Muscle of leg (tissue), 11 donors: ENCODE data around the gene NOP53. TPM values are rescaled to one million over a fixed set of nuclear protein-coding genes. Genes with fewer than 3 reads are reported as not detected.
"Not testable (repeated sequence)": the region's sequence is repeated elsewhere in the genome, so short reads cannot be mapped to it uniquely, and the experiment has no call there.

Experiments used
- DNase-seq: peaks from one replicate; pipeline ENCODE4 v3.0.0; 2013
- H3K27ac ChIP-seq: one replicate; pipeline ENCODE4 v1.5.1; 2013; ENCODE audit warnings: mild to moderate bottlenecking, low read length, control low read depth
- H3K27me3 ChIP-seq: one replicate; pipeline ENCODE4 v1.6.1; 2013; ENCODE audit warnings: low read length; ENCODE audit not compliant: control insufficient read depth, insufficient read depth
- H3K36me3 ChIP-seq: one replicate; pipeline ENCODE4 v1.6.1; 2013; ENCODE audit warnings: low read length; ENCODE audit not compliant: control insufficient read depth, insufficient read depth
- H3K4me1 ChIP-seq: one replicate; pipeline ENCODE4 v1.6.1; 2013; ENCODE audit warnings: low read length; ENCODE audit not compliant: control insufficient read depth, insufficient read depth
- H3K4me3 ChIP-seq: one replicate; pipeline ENCODE4 v1.5.1; 2013; ENCODE audit warnings: low read length, control low read depth
- H3K9me3 ChIP-seq: replicated peaks from 2 replicates; pipeline ENCODE4 v1.6.1; 2013; ENCODE audit warnings: low read depth, low read length; ENCODE audit not compliant: control insufficient read depth
- WGBS: methylation state at CpG from one replicate; pipeline ENCODE4 v1.1.5; 2013; ENCODE audit warnings: missing lambda C conversion rate; ENCODE audit not compliant: insufficient coverage; 5-methylcytosine and 5-hydroxymethylcytosine counted together
- polyA plus RNA-seq, 8 donors: library from polyadenylated mRNA; unstranded; fragments of 120-200 nt; gene quantifications; one replicate each; pipeline versions ENCODE4 v1.2.1 to v1.2.3, GENCODE V29; 2013; ENCODE audit warnings: inconsistent platforms in 1 of 8, low replicate concordance in 1 of 8; ENCODE audit not compliant: insufficient read length in 8 of 8, insufficient read depth in 1 of 8
- total RNA-seq: library from RNA; stranded (reverse); fragments of 120-200 nt; gene quantifications from one replicate; pipeline ENCODE4 v1.2.4, GENCODE V29; 2013

The NOP53 gene
- total and polyA plus RNA-seq, 9 donors, result 216 to 635 (median 586) TPM

DNA sequence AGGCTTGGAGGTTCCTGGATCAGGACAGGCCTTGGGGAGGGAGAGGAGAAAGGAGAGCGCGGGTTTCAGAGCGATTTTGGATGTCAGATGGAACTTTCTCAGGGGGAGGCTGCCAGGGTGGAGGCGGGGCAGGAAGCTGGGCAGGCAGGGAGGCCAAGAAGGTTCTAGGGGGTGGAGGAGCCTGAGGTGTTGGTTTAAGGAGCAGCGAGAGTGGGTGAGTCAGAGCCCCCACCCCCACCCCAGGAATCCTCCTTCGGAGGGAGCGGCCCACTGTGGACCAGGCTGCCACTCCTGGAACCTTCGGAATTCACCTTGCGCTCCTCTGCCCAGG, 15.9 kb upstream of the NOP53 start:
- Histone ChIP-seq H3K4me3 (no peak overlapping the region), H3K27me3 (no peaks in the 10 kb centered on the region), H3K4me1 (peaks cover 19% of the 10 kb centered on the region), H3K9me3 (no peaks in the 10 kb centered on the region), H3K27ac (peak overlapping the region; percentile 77), H3K36me3 (peaks cover 82% of the 10 kb centered on the region)
- 23% methylated on average over 7 of the region's 9 CpGs for WGBS
- peak; percentile 66 for DNase-seq

DNA sequence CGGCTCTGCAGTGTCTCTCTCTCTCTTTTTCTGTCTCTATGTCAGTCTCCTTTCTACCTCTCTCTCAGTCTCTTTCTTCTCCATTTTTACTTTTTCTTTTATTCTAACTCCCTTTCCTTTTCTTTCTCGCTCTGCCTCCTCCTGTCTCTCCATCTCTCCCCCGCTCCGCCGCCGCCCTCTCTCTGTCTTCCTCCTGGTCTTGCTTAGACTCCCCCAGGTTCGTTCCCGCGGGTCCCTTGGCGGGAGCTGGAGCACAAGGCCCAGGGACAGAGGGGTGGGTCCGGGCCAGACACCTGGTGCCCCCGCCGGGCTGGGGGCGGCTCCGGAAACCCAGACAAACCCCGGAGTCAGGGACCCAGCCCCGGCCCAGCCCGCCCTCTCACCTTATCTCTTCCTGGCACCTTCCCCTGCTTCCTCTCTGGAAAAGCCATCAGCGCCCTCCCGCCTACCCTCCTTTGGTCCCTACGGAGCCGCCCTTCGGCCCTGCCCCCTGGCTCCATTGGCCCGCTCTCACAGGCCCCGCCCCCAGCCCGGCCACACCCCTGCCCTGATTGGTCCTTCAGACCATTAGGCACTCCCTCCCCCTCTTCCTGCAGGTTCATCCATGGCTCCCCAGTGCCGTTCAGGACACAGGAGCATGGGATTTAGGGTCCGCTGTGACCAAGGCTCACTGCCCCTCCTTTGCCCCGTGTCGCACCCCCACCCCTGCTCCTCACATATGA, 15.4 kb upstream of the NOP53 start:
- Histone ChIP-seq H3K36me3 (peaks cover 80% of the 10 kb centered on the region), H3K4me3 (no peak overlapping the region), H3K4me1 (peaks cover 19% of the 10 kb centered on the region), H3K9me3 (no peaks in the 10 kb centered on the region), H3K27me3 (no peaks in the 10 kb centered on the region), H3K27ac (peak overlapping the region; percentile 77)
- 31% methylated on average over 21 of the region's 30 CpGs for WGBS
- peak; percentile 58 for DNase-seq

GRCh38 chr19:47730521-47730889, 14.8 kb upstream of the NOP53 start:
- no peaks in the 10 kb centered on the region for H3K27me3 ChIP-seq
- peaks cover 19% of the 10 kb centered on the region for H3K4me1 ChIP-seq
- peak overlapping the region; percentile 35 for H3K27ac ChIP-seq
- DNase-seq, result no peak
- WGBS, result 92% methylated on average over 2 of the region's 8 CpGs
- no peaks in the 10 kb centered on the region for H3K9me3 ChIP-seq
- no peak overlapping the region for H3K4me3 ChIP-seq
- peaks cover 81% of the 10 kb centered on the region for H3K36me3 ChIP-seq

DNA sequence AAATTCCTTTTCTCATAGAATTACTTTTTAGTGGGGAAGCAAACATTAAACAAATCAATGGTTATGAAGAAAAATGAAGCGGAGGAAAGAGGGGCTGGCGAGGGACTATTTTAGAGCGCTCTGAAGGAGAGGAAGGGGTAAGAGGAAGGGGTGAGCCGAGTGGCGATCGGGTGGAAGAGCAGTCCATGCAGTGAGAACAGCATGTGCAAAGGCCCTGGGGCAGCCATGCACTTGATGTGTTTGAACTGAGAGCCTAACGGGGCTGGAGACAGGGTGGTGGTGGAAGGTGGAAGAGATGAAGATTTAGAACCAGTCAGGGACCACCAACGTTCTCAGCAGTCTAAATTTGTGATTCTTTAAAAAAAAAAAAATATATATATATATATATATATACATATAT, 14.4 kb upstream of the NOP53 start:
- Histone ChIP-seq H3K4me3 (no peak overlapping the region), H3K27me3 (no peaks in the 10 kb centered on the region), H3K9me3 (no peaks in the 10 kb centered on the region), H3K36me3 (peaks cover 78% of the 10 kb centered on the region), H3K27ac (no peak overlapping the region), H3K4me1 (peaks cover 19% of the 10 kb centered on the region)
- DNase-seq, result no peak
- WGBS, result 91% methylated on average over 7 of the region's 8 CpGs

DNA sequence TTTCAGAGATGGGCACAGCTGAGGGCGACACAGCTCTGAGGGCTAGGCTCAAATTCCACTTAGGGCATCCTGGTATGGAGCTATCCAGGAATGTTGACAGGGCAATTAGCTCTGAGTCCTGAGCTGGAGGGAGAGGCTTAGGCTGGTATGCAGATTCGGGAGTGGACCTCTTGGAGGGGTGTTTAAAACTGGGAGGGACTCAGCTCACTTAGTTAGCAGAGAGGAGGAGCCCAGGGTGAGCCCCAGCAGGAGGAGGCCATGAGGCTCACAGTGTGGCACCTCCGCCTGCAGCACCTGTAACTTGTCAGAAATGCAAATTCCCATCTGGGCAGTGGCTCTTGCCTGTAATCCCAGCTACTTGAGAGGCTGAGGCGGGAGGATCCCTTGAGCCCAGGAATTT, 10.2 kb upstream of the NOP53 start:
- H3K27ac ChIP-seq, result no peak overlapping the region
- peaks cover 3% of the 10 kb centered on the region for H3K4me1 ChIP-seq
- H3K36me3 ChIP-seq, result peaks cover 79% of the 10 kb centered on the region

DNA sequence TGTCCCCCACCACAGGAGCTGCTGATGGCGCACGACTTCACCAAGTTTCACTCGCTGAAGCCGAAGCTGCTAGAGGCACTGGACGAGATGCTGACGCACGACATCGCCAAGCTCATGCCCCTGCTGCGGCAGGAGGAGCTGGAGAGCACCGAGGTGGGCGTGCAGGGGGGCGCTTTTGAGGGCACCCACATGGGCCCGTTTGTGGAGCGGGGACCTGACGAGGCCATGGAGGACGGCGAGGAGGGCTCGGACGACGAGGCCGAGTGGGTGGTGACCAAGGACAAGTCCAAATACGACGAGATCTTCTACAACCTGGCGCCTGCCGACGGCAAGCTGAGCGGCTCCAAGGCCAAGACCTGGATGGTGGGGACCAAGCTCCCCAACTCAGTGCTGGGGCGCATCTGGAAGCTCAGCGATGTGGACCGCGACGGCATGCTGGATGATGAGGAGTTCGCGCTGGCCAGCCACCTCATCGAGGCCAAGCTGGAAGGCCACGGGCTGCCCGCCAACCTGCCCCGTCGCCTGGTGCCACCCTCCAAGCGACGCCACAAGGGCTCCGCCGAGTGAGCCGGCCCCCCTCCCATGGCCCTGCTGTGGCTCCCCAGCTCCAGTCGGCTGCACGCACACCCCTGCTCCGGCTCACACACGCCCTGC, 4.4 kb upstream of the NOP53 start:
- DNase-seq, result peak; percentile 33
- Histone ChIP-seq H3K27ac (no peak overlapping the region), H3K36me3 (peaks cover 51% of the 10 kb centered on the region), H3K4me3 (no peak overlapping the region), H3K9me3 (no peaks in the 10 kb centered on the region), H3K4me1 (peaks cover 30% of the 10 kb centered on the region), H3K27me3 (no peaks in the 10 kb centered on the region)
- 84% methylated on average over 43 of the region's 48 CpGs for WGBS

More for the DNA sequence above, 10.2 kb upstream of the NOP53 start:
- no peak overlapping the region for H3K4me3 ChIP-seq
- WGBS, result 73% methylated on average over 4 of the region's 4 CpGs
- no peaks in the 10 kb centered on the region for H3K27me3 ChIP-seq
- DNase-seq, result no peak
- H3K9me3 ChIP-seq, result no peaks in the 10 kb centered on the region

GRCh38 chr19:47741544-47742140, 3.7 kb upstream of the NOP53 start:
- H3K27ac ChIP-seq, result peak overlapping the region; percentile 60
- no peak overlapping the region for H3K4me3 ChIP-seq
- H3K4me1 ChIP-seq, result peaks cover 36% of the 10 kb centered on the region
- no peaks in the 10 kb centered on the region for H3K27me3 ChIP-seq
- WGBS, result 67% methylated on average over 14 of the region's 15 CpGs
- peaks cover 45% of the 10 kb centered on the region for H3K36me3 ChIP-seq
- peak; percentile 44 for DNase-seq
- H3K9me3 ChIP-seq, result no peaks in the 10 kb centered on the region

- H3K27me3 ChIP-seq, result no peaks in the 10 kb centered on the region
- WGBS, result 23% methylated on average over 4 of the region's 13 CpGs
- H3K9me3 ChIP-seq, result no peaks in the 10 kb centered on the region
- H3K27ac ChIP-seq, result peak overlapping the region; percentile 98
- peaks cover 46% of the 10 kb centered on the region for H3K36me3 ChIP-seq
- H3K4me1 ChIP-seq, result peaks cover 39% of the 10 kb centered on the region
- no peak for DNase-seq
- no peak overlapping the region for H3K4me3 ChIP-seq
These were observed 2.7 kb upstream of the NOP53 start for GRCh38 chr19:47742634-47743033.

DNA sequence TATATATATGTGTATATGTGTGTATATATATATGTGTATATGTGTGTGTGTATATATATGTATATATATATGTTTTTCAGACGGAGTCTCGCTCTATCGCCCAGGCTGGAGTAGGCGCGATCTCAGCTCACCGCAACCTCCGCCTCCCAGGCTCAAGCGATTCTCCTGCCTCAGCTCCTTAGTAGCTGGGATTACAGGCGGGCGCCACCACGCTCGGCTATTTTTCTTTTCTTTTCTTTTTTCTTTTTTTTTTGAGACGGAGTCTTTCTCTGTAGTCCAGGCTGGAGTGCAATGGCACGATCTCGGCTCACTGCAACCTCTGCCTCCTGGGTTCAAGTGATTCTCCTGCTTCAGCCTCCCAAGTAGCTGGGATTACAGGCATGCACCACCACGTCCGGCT, 783 bp downstream of the NOP53 start:
- not testable (repeated sequence) for H3K9me3 ChIP-seq, H3K27ac ChIP-seq, H3K27me3 ChIP-seq, DNase-seq
- Histone ChIP-seq H3K4me3 (peak overlapping the region; percentile 89), H3K4me1 (peaks cover 39% of the 10 kb centered on the region), H3K36me3 (peaks cover 45% of the 10 kb centered on the region)
- 71% methylated on average over 13 of the region's 17 CpGs for WGBS

DNA sequence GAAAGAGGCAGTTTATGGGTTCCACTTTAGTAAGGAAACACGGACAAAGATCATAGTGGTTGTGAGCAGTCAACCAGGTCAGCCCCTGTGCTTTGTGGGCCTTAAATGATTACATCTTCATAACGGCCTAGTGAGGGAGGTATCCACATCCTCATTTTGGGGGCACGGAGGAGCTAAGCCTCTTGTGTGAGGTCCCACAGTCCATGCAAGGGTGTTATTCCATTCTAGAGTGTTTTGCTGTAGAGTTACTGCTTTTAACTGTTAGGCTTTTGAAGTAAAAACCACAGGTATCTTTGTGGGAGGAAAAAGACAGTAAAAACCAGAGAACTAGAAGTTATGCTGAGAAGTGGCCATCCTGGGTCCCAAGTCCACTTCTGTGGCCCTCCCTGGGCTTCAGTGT, 4.0 kb downstream of the NOP53 start:
- H3K4me1 ChIP-seq, result peaks cover 19% of the 10 kb centered on the region
- H3K36me3 ChIP-seq, result peaks cover 66% of the 10 kb centered on the region
- no peak overlapping the region for H3K27ac ChIP-seq
- WGBS, result 75% methylated on average over 1 of the region's 3 CpGs
- H3K27me3 ChIP-seq, result no peaks in the 10 kb centered on the region
- no peak for DNase-seq
- H3K4me3 ChIP-seq, result no peak overlapping the region
- H3K9me3 ChIP-seq, result no peaks in the 10 kb centered on the region
